ENCODE results near the gene LRRC71. TPM values are rescaled to one million over a fixed set of nuclear protein-coding genes. Genes with fewer than 3 reads are reported as not detected.

LRRC71 gene
- total RNA-seq, 2 donors from 2014 or later = not detected

GRCh38 chr1:156922986-156923669 is 2.7 kb downstream of the LRRC71 start:
- Histone ChIP-seq H3K27ac (no peak overlapping the region), H3K9me3 (no peaks in the 10 kb centered on the region), H3K27me3 (peaks cover 0 to 33% of the 10 kb centered on the region in 2 donors), H3K4me1 (peaks cover 28% of the 10 kb centered on the region), H3K4me3 (no peak overlapping the region), H3K36me3 (replicated peaks in 1 of 2; ENCODE audit: insufficient read depth in 1 of 2, low read depth in 2 of 2) (no peaks in the 10 kb centered on the region)
- no peak for TF ChIP-seq CTCF (IDR thresholded peaks at IDR 0.05)
- no peak for TF ChIP-seq POLR2A (IDR thresholded peaks at IDR 0.05)
- WGBS, 2 donors = 14 to 16% methylated on average over 11 of the region's 11 CpGs
- intact Hi-C loops (cut with DNase I) = no loop called here
- ATAC-seq = no peak
- no peak for DNase-seq

- WGBS, 2 donors = 3 to 5% methylated on average over 36 to 57 of the region's 64 CpGs
- no peak overlapping the region for H3K27ac ChIP-seq
- H3K4me1 ChIP-seq = peaks cover 28% of the 10 kb centered on the region
- DNase-seq (no peak), ATAC-seq (no peak)
- intact Hi-C loops (cut with DNase I) = no loop called here
- no peaks in the 10 kb centered on the region for H3K36me3 ChIP-seq (replicated peaks in 1 of 2; ENCODE audit: insufficient read depth in 1 of 2, low read depth in 2 of 2)
- no peaks in the 10 kb centered on the region for H3K9me3 ChIP-seq
- TF ChIP-seq POLR2A (IDR thresholded peaks at IDR 0.05) (no peak), CTCF (IDR thresholded peaks at IDR 0.05) (no peak)
- no peak overlapping the region for H3K4me3 ChIP-seq
- peaks cover 0 to 33% of the 10 kb centered on the region in 2 donors for H3K27me3 ChIP-seq
Observed at GRCh38 chr1:156923670-156924477, 3.4 kb downstream of the LRRC71 start.

- Histone ChIP-seq H3K9me3 (no peaks in the 10 kb centered on the region), H3K4me3 (no peak overlapping the region), H3K4me1 (peaks cover 28% of the 10 kb centered on the region), H3K27ac (no peak overlapping the region), H3K27me3 (peaks cover 0 to 33% of the 10 kb centered on the region in 2 donors), H3K36me3 (replicated peaks in 1 of 2; ENCODE audit: insufficient read depth in 1 of 2, low read depth in 2 of 2) (no peaks in the 10 kb centered on the region)
- intact Hi-C loops (cut with DNase I) = no loop called here
- TF ChIP-seq POLR2A (IDR thresholded peaks at IDR 0.05) (no peak), CTCF (IDR thresholded peaks at IDR 0.05) (no peak)
- DNase-seq (no peak), ATAC-seq (no peak)
- WGBS, 2 donors = 31 to 40% methylated on average over 14 to 21 of the region's 22 CpGs
Observed at GRCh38 chr1:156924478-156925153, 4.2 kb downstream of the LRRC71 start.

GRCh38 chr1:156925154-156926010 is 5.0 kb downstream of the LRRC71 start:
- DNase-seq = no peak
- 69 to 92% methylated on average over 5 of the region's 5 CpGs for WGBS, 2 donors
- intact Hi-C loops (cut with DNase I) = no loop called here
- Histone ChIP-seq H3K4me3 (no peak overlapping the region), H3K4me1 (peaks cover 24% of the 10 kb centered on the region), H3K27ac (no peak overlapping the region), H3K9me3 (no peaks in the 10 kb centered on the region), H3K27me3 (peaks cover 0 to 33% of the 10 kb centered on the region in 2 donors), H3K36me3 (replicated peaks in 1 of 2; ENCODE audit: insufficient read depth in 1 of 2, low read depth in 2 of 2) (no peaks in the 10 kb centered on the region)
- TF ChIP-seq POLR2A (IDR thresholded peaks at IDR 0.05) (no peak), CTCF (IDR thresholded peaks at IDR 0.05) (no peak)
- ATAC-seq = no peak

Data from body of pancreas (tissue), 4 donors.